ENCODE measurements around the gene ST8SIA5. TPM values are rescaled to one million over a fixed set of nuclear protein-coding genes. Genes with fewer than 3 reads are reported as not detected.

ST8SIA5 gene
- total RNA-seq, 2 experiments from 2014 or later = 0.08 TPM; not detected in 1

DNA sequence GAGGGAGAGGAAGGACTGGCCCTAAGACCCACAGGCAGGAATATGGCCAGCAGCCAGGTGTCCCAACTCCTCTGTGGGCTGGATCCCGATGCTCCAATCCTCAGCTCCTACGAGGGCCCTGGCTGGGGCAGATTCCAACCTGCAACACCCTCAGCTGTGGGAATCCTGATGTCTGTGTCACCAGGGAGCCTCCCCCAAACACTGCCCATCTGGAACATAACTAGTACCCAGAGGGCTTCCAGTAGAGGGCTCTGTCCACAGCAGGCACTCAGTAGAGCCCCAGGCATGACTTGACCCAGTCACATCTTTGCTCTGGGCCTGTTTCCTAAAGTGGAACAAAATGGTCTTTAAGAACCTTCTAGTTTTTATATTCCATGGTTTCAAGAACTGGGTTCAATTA lies 79.2 kb downstream of the ST8SIA5 start:
- H3K9me3 Mint-ChIP-seq = no peaks in the 10 kb centered on the region
- POLR2A ChIA-PET = no interaction called here
- H3K9me3 ChIP-seq (ENCODE audit: control insufficient read depth in 1 of 2, insufficient read depth in 1 of 2, low read length in 2 of 2) = peaks cover 0 to 9% of the 10 kb centered on the region in 2 experiments
- no peak overlapping the region for H3K27ac Mint-ChIP-seq
- H3K36me3 ChIP-seq (ENCODE audit: insufficient read depth, low read length) = no peaks in the 10 kb centered on the region
- CTCF ChIA-PET = no interaction called here
- no peak overlapping the region for H3K4me3 Mint-ChIP-seq
- TF ChIP-seq, protein P1, sequence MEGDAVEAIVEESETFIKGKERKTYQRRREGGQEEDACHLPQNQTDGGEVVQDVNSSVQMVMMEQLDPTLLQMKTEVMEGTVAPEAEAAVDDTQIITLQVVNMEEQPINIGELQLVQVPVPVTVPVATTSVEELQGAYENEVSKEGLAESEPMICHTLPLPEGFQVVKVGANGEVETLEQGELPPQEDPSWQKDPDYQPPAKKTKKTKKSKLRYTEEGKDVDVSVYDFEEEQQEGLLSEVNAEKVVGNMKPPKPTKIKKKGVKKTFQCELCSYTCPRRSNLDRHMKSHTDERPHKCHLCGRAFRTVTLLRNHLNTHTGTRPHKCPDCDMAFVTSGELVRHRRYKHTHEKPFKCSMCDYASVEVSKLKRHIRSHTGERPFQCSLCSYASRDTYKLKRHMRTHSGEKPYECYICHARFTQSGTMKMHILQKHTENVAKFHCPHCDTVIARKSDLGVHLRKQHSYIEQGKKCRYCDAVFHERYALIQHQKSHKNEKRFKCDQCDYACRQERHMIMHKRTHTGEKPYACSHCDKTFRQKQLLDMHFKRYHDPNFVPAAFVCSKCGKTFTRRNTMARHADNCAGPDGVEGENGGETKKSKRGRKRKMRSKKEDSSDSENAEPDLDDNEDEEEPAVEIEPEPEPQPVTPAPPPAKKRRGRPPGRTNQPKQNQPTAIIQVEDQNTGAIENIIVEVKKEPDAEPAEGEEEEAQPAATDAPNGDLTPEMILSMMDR (IDR thresholded peaks at IDR 0.05) = no peak
- H3K4me1 Mint-ChIP-seq (ENCODE audit: low read depth) = peaks cover 8% of the 10 kb centered on the region
- DNase-seq (no peak), ATAC-seq (ENCODE audit: poor library complexity) (no peak)
- H3K4me3 ChIP-seq (ENCODE audit: low read length) = no peak overlapping the region
- no peaks in the 10 kb centered on the region for H3K27me3 ChIP-seq (ENCODE audit: control insufficient read depth in 1 of 2, insufficient read depth in 2 of 2, low read length in 2 of 2)
- no peaks in the 10 kb centered on the region for H3K36me3 Mint-ChIP-seq (ENCODE audit: low read depth)
- intact Hi-C loops (cut with DNase I, micrococcal nuclease) = no loop called here
- H3K4me1 ChIP-seq (ENCODE audit: insufficient read depth, low read length) = peaks cover 2% of the 10 kb centered on the region
- no peaks in the 10 kb centered on the region for H3K27me3 Mint-ChIP-seq
- H3K27ac ChIP-seq (ENCODE audit: low read depth in 1 of 2, low read length in 2 of 2) = no peak overlapping the region

DNA sequence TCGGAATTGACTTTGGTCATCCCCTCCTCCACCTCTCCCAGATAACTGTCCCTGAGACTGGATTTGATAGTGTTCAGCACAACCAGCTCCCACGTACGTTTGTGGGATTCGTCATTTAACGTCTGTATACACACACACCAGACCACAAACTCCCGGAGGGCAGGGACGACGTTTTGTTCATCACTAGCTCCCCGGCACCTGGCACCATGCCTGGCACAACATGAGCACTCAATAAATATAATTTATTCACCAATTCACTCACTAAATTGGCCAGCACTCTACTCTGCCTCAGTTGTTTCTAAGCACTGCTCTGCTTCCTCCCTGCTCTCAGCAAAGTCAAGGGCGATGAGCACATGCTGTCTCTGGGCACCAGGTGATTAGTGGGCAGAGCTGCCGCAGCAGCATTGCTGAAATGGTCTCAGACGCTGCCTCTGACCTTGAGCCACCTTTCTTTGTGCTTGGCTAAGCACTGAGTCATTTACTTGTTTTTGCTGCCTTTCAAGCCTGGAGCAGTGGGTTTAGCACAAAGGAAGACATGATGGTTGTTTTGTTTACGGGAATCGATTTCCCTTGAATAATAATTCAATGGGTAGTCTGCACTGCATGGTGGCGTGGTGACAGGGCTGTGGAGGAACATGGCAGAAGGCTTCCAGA lies 80.5 kb downstream of the ST8SIA5 start:
- Histone ChIP-seq H3K36me3 (ENCODE audit: insufficient read depth, low read length) (no peaks in the 10 kb centered on the region), H3K4me1 (ENCODE audit: insufficient read depth, low read length) (peaks cover 10% of the 10 kb centered on the region), H3K9me3 (ENCODE audit: control insufficient read depth in 1 of 2, insufficient read depth in 1 of 2, low read length in 2 of 2) (peaks cover 0 to 9% of the 10 kb centered on the region in 2 experiments), H3K27ac (ENCODE audit: low read depth in 1 of 2, low read length in 2 of 2) (no peak overlapping the region), H3K4me3 (ENCODE audit: low read length) (no peak overlapping the region), H3K27me3 (ENCODE audit: control insufficient read depth in 1 of 2, insufficient read depth in 2 of 2, low read length in 2 of 2) (no peaks in the 10 kb centered on the region)
- no peak for ATAC-seq (ENCODE audit: poor library complexity)
- no peak for DNase-seq
- Mint-ChIP-seq H3K27me3 (no peaks in the 10 kb centered on the region), H3K4me3 (no peak overlapping the region), H3K36me3 (ENCODE audit: low read depth) (no peaks in the 10 kb centered on the region), H3K4me1 (ENCODE audit: low read depth) (peaks cover 16% of the 10 kb centered on the region), H3K9me3 (no peaks in the 10 kb centered on the region), H3K27ac (no peak overlapping the region)
- intact Hi-C loops (cut with DNase I, micrococcal nuclease) = no loop called here
- POLR2A ChIA-PET = no interaction called here
- CTCF ChIA-PET = no interaction called here
- TF ChIP-seq, protein P1 (IDR thresholded peaks at IDR 0.05) = no peak

DNA sequence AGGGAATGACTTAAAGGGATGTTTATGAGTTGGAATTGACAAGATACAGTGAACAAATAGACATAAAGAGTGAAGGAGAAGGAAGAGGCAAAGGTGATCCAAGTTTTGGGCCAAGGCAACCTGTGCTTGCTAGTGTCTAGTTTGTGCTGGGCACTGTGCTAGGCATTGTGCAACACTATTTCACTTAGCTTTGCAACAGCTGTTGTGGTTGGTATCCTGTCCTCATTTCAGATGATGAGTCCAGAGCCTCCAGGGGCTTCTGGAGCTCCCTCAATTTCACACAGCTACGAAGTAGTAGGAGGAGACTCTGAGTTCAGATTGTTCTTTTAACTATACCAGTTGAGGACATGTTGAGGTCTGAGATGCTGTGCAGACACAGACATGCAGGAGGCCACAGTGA lies 81.7 kb downstream of the ST8SIA5 start:
- ChIA-PET CTCF (no interaction called here), POLR2A (no interaction called here)
- intact Hi-C loops (cut with DNase I, micrococcal nuclease) = no loop called here
- H3K27ac ChIP-seq (ENCODE audit: low read depth in 1 of 2, low read length in 2 of 2) = no peak overlapping the region
- H3K4me1 Mint-ChIP-seq (ENCODE audit: low read depth) = peaks cover 16% of the 10 kb centered on the region
- H3K36me3 Mint-ChIP-seq (ENCODE audit: low read depth) = no peaks in the 10 kb centered on the region
- peaks cover 0 to 7% of the 10 kb centered on the region in 2 experiments for H3K9me3 ChIP-seq (ENCODE audit: control insufficient read depth in 1 of 2, insufficient read depth in 1 of 2, low read length in 2 of 2)
- peaks cover 10% of the 10 kb centered on the region for H3K4me1 ChIP-seq (ENCODE audit: insufficient read depth, low read length)
- ATAC-seq (ENCODE audit: poor library complexity) = no peak
- no peak for DNase-seq
- no peaks in the 10 kb centered on the region for H3K27me3 Mint-ChIP-seq
- no peaks in the 10 kb centered on the region for H3K27me3 ChIP-seq (ENCODE audit: control insufficient read depth in 1 of 2, insufficient read depth in 2 of 2, low read length in 2 of 2)
- no peak overlapping the region for H3K27ac Mint-ChIP-seq
- TF ChIP-seq, protein P1 (IDR thresholded peaks at IDR 0.05) = no peak
- H3K9me3 Mint-ChIP-seq = no peaks in the 10 kb centered on the region
- H3K4me3 ChIP-seq (ENCODE audit: low read length) = no peak overlapping the region
- H3K36me3 ChIP-seq (ENCODE audit: insufficient read depth, low read length) = no peaks in the 10 kb centered on the region
- H3K4me3 Mint-ChIP-seq = no peak overlapping the region
